Measurements from ENCODE around the gene ANKS1B.
"Not testable (repeated sequence)": the region's sequence is repeated elsewhere in the genome, so short reads cannot be mapped to it uniquely, and the experiment has no call there.

The ANKS1B gene

GRCh38 chr12:98974767-98975381 lies 1009.9 kb downstream of the ANKS1B start:
- no peaks in the 10 kb centered on the region for H3K4me1 ChIP-seq
- H3K27me3 ChIP-seq: no peaks in the 10 kb centered on the region
- no peak for TF ChIP-seq CTCF (IDR thresholded peaks at IDR 0.05; ENCODE audit: low read depth, low read length)
- DNase-seq: no peak
- no peak overlapping the region for H3K4me3 ChIP-seq (ENCODE audit: low read depth, low read length)
- H3K36me3 ChIP-seq: no peaks in the 10 kb centered on the region
- H3K9me3 ChIP-seq: no peaks in the 10 kb centered on the region

- Histone ChIP-seq H3K4me3 (ENCODE audit: low read depth, low read length) (no peak overlapping the region), H3K36me3 (no peaks in the 10 kb centered on the region), H3K4me1 (no peaks in the 10 kb centered on the region), H3K27me3 (no peaks in the 10 kb centered on the region), H3K9me3 (no peaks in the 10 kb centered on the region)
- no peak for TF ChIP-seq CTCF (IDR thresholded peaks at IDR 0.05; ENCODE audit: low read depth, low read length)
- no peak for DNase-seq
These were observed 1011.3 kb downstream of the ANKS1B start for GRCh38 chr12:98973395-98973794.

GRCh38 chr12:98970950-98971349 lies 1013.8 kb downstream of the ANKS1B start:
- Histone ChIP-seq H3K4me3 (ENCODE audit: low read depth, low read length) (no peak overlapping the region), H3K9me3 (no peaks in the 10 kb centered on the region), H3K27me3 (no peaks in the 10 kb centered on the region), H3K4me1 (no peaks in the 10 kb centered on the region), H3K36me3 (no peaks in the 10 kb centered on the region)
- no peak for DNase-seq
- no peak for TF ChIP-seq CTCF (IDR thresholded peaks at IDR 0.05; ENCODE audit: low read depth, low read length)

GRCh38 chr12:98970210-98970609 lies 1014.5 kb downstream of the ANKS1B start:
- H3K9me3 ChIP-seq: no peaks in the 10 kb centered on the region
- TF ChIP-seq CTCF (IDR thresholded peaks at IDR 0.05; ENCODE audit: low read depth, low read length): no peak
- H3K27me3 ChIP-seq: no peaks in the 10 kb centered on the region
- no peaks in the 10 kb centered on the region for H3K4me1 ChIP-seq
- H3K4me3 ChIP-seq (ENCODE audit: low read depth, low read length): no peak overlapping the region
- H3K36me3 ChIP-seq: no peaks in the 10 kb centered on the region
- DNase-seq: no peak

- Histone ChIP-seq H3K4me1 (no peaks in the 10 kb centered on the region), H3K4me3 (ENCODE audit: low read depth, low read length) (no peak overlapping the region), H3K9me3 (no peaks in the 10 kb centered on the region), H3K36me3 (no peaks in the 10 kb centered on the region), H3K27me3 (no peaks in the 10 kb centered on the region)
- TF ChIP-seq CTCF (IDR thresholded peaks at IDR 0.05; ENCODE audit: low read depth, low read length): no peak
- DNase-seq: no peak
These were observed 1015.8 kb downstream of the ANKS1B start for GRCh38 chr12:98968896-98969295.

- H3K27me3 ChIP-seq; H3K36me3 ChIP-seq; H3K4me3 ChIP-seq (ENCODE audit: low read depth, low read length); H3K9me3 ChIP-seq; DNase-seq; H3K4me1 ChIP-seq: not testable (repeated sequence)
These were observed 1027.6 kb downstream of the ANKS1B start for GRCh38 chr12:98957135-98957534.

- TF ChIP-seq CTCF (IDR thresholded peaks at IDR 0.05; ENCODE audit: low read depth, low read length): peak; percentile 30
- no peak overlapping the region for H3K4me3 ChIP-seq (ENCODE audit: low read depth, low read length)
- H3K36me3 ChIP-seq: no peaks in the 10 kb centered on the region
- H3K4me1 ChIP-seq: no peaks in the 10 kb centered on the region
- no peaks in the 10 kb centered on the region for H3K9me3 ChIP-seq
- no peaks in the 10 kb centered on the region for H3K27me3 ChIP-seq
- DNase-seq: peak; percentile 14
These were observed 1029.5 kb downstream of the ANKS1B start for GRCh38 chr12:98955284-98955683.
